Measurements from ENCODE around the gene MAGI3.

MAGI3 gene

GRCh38 chr1:113394043-113394862, 3.9 kb downstream of the MAGI3 start:
- DNase-seq = no peak
- H3K4me3 ChIP-seq (ENCODE audit: low read depth, low read length) = no peak overlapping the region
- H3K9me3 ChIP-seq (ENCODE audit: severe bottlenecking) = no peaks in the 10 kb centered on the region
- H3K27me3 ChIP-seq (ENCODE audit: insufficient read depth, low read depth, severe bottlenecking) = no peaks in the 10 kb centered on the region
- H3K36me3 ChIP-seq = peaks cover 3% of the 10 kb centered on the region; the same call in 1 of the 2 replicates
- TF ChIP-seq CTCF (IDR thresholded peaks at IDR 0.05; ENCODE audit: low read depth, low read length) = no peak
- H3K27ac ChIP-seq = no peak overlapping the region

- Histone ChIP-seq H3K4me3 (ENCODE audit: low read depth, low read length) (no peak overlapping the region), H3K36me3 (peaks cover 3% of the 10 kb centered on the region; the same call in 1 of the 2 replicates), H3K27ac (no peak overlapping the region), H3K9me3 (ENCODE audit: severe bottlenecking) (no peaks in the 10 kb centered on the region), H3K27me3 (ENCODE audit: insufficient read depth, low read depth, severe bottlenecking) (no peaks in the 10 kb centered on the region)
- TF ChIP-seq CTCF (IDR thresholded peaks at IDR 0.05; ENCODE audit: low read depth, low read length) = no peak
- no peak for DNase-seq
Measured at GRCh38 chr1:113394863-113395259, 4.5 kb downstream of the MAGI3 start.

GRCh38 chr1:113396102-113396501, 5.8 kb downstream of the MAGI3 start:
- no peaks in the 10 kb centered on the region for H3K36me3 ChIP-seq
- no peaks in the 10 kb centered on the region for H3K27me3 ChIP-seq (ENCODE audit: insufficient read depth, low read depth, severe bottlenecking)
- H3K27ac ChIP-seq = no peak overlapping the region
- DNase-seq = no peak
- H3K9me3 ChIP-seq (ENCODE audit: severe bottlenecking) = no peaks in the 10 kb centered on the region
- H3K4me3 ChIP-seq (ENCODE audit: low read depth, low read length) = no peak overlapping the region
- TF ChIP-seq CTCF (IDR thresholded peaks at IDR 0.05; ENCODE audit: low read depth, low read length) = no peak

GRCh38 chr1:113396585-113396984, 6.3 kb downstream of the MAGI3 start:
- Histone ChIP-seq H3K36me3 (no peaks in the 10 kb centered on the region), H3K9me3 (ENCODE audit: severe bottlenecking) (no peaks in the 10 kb centered on the region), H3K27ac (no peak overlapping the region), H3K4me3 (ENCODE audit: low read depth, low read length) (no peak overlapping the region), H3K27me3 (ENCODE audit: insufficient read depth, low read depth, severe bottlenecking) (no peaks in the 10 kb centered on the region)
- no peak for DNase-seq
- TF ChIP-seq CTCF (IDR thresholded peaks at IDR 0.05; ENCODE audit: low read depth, low read length) = no peak

GRCh38 chr1:113399062-113399583, 8.8 kb downstream of the MAGI3 start:
- Histone ChIP-seq H3K9me3 (ENCODE audit: severe bottlenecking) (no peaks in the 10 kb centered on the region), H3K27ac (no peak overlapping the region), H3K4me3 (ENCODE audit: low read depth, low read length) (no peak overlapping the region), H3K27me3 (ENCODE audit: insufficient read depth, low read depth, severe bottlenecking) (no peaks in the 10 kb centered on the region), H3K36me3 (no peaks in the 10 kb centered on the region)
- no peak for TF ChIP-seq CTCF (IDR thresholded peaks at IDR 0.05; ENCODE audit: low read depth, low read length)
- DNase-seq = no peak
